ENCODE measurements around the gene BEAN1.
"Not testable (repeated sequence)": the region's sequence is repeated elsewhere in the genome, so short reads cannot be mapped to it uniquely, and the experiment has no call there.

The BEAN1 gene

DNA sequence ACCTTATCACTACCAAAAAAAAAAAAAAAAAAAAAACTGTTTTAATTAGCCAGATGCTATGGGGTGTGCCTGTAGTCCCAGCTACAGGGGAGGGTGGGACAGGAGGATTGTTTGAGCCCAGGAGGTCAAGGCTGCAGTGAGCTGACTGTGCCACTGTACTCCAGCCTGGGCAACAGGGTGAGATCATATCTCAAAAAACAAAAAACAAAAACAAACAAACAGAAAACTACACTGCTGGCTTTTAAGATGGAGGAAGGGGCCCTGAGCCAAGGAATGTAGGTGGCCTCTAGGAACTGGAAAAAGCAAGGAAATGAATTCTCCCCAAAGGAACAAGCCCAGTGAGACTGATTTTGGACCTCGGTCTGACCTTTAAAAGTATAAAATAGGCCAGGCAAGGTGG, 61.4 kb downstream of the BEAN1 start:
- DNase-seq: no peak

GRCh38 chr16:66489385-66489784, 62.3 kb downstream of the BEAN1 start:
- DNase-seq: no peak

- no peak for DNase-seq
Observed at GRCh38 chr16:66489818-66490217, 62.7 kb downstream of the BEAN1 start.

GRCh38 chr16:66490774-66491715, 64.0 kb downstream of the BEAN1 start:
- no peak for DNase-seq

GRCh38 chr16:66491716-66492064, 64.6 kb downstream of the BEAN1 start:
- no peak for DNase-seq

- DNase-seq: no peak
Observed at GRCh38 chr16:66493490-66494401, 66.7 kb downstream of the BEAN1 start.

GRCh38 chr16:66494916-66495315, 67.8 kb downstream of the BEAN1 start:
- DNase-seq: no peak

DNA sequence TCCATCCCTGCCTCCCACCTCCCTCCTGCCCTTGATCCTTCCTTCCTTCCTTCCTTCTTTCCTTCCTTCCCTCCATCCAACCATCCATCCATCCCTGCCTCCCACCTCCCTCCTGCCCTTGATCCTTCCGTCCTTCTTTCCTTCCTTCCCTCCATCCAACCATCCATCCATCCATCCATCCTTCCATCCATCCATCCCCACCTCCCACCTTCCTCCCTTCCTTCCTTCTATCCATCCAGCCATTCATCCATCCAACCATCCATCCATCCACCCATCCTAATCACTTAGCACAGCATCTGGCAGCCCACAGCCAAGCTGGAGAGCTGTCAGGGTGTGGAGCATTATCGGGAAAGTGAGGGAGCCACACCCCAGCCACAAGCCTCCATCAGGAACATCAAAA, 68.3 kb downstream of the BEAN1 start:
- no peak for DNase-seq

DNA sequence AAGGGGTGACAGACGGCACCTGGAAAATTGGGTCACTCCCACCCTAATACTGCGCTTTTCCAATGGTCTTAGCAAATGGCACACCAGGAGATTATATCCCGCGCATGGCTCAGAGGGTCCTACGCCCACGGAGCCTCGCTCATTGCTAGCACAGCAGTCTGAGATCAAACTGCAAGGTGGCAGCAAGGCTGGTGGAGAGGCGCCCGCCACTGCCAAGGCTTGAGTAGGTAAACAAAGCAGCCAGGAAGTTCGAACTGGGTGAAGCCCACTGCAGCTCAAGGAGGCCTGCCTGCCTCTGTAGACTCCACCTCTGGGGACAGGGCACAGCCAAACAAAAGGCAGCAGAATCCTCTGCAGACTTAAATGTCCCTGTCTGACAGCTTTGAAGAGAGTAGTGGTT, 69.1 kb downstream of the BEAN1 start:
- DNase-seq: not testable (repeated sequence)

DNA sequence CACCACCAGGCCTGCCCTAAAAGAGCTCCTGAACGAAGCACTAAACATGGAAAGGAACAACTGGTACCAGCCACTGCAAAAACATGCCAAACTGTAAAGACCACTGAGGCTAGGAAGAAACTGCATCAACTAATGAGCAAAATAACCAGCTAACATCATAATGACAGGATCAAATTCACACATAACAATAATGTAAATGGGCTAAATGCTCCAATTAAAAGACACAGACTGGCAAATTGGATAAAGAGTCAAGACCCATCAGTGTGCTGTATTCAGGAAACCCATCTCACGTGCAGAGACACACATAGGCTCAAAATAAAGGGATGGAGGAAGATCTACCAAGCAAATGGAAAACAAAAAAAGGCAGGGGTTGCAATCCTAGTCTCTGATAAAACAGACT, 70.8 kb downstream of the BEAN1 start:
- not testable (repeated sequence) for DNase-seq

DNA sequence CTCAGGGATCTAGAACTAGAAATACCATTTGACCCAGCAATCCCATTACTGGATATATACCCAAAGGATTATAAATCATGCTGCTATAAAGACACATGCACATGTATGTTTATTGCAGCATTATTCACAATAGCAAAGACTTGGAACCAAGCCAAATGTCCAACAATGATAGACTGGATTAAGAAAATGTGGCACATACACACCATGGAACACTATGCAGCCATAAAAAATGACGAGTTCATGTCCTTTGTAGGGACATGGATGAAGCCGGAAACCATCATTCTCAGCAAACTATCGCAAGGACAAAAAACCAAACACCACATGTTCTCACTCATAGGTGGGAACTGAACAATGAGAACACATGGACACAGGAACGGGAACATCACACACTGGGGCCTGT, 74.5 kb downstream of the BEAN1 start:
- not testable (repeated sequence) for DNase-seq

GRCh38 chr16:66502020-66502913, 75.2 kb downstream of the BEAN1 start:
- DNase-seq: no peak

DNA sequence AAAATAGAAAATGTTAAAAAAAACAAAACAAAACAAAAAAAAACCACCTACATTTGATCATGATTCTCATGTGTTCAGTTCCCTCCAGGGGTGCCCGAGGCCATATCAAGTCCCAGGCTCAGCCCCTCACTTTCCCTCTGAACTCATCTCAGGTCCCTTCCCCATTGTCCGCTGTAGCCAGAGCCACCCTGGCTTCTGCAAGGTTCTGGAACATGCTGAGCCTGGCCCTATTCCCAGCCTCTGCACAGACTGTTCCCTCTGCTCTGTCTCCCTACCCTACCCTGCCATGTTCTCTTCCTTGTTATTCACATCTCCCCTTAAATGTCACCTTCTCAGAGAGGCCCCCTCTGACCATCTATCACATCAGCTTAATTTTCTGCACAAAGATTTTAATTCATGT, 75.9 kb downstream of the BEAN1 start:
- DNase-seq: no peak

- DNase-seq: no peak
Observed at GRCh38 chr16:66503612-66504011, 76.5 kb downstream of the BEAN1 start.

- DNase-seq: no peak
Observed at GRCh38 chr16:66507731-66508239, 80.7 kb downstream of the BEAN1 start.

GRCh38 chr16:66508248-66508913, 81.3 kb downstream of the BEAN1 start:
- DNase-seq: no peak

DNA sequence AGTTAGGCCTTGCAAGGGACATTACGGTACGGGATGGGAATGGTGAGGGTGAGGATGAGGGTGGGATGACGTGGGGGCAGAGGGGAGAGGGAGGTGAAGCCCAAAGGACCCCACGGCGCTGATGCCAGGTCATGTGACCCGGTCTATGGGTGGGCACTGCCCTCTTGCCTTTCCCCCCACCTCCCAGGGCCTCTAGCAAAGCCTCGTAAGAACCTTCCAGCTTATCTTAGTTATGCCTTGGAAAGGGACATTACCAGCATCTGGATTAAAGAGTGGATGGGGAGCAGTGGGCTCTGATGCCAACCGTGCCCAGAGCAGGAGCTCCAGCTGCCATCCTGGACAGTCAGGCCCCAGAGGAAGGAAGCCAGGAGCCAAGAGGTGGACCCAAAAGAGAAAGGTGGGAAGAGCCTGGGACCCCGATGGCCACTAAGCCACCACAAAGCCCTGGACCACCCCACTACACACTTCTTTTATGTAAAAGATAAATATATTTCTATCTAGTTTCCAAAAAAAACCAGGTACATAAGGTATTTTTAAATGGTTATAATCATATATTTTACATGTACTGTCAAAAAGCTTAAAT, 81.9 kb downstream of the BEAN1 start:
- no peak for DNase-seq

DNA sequence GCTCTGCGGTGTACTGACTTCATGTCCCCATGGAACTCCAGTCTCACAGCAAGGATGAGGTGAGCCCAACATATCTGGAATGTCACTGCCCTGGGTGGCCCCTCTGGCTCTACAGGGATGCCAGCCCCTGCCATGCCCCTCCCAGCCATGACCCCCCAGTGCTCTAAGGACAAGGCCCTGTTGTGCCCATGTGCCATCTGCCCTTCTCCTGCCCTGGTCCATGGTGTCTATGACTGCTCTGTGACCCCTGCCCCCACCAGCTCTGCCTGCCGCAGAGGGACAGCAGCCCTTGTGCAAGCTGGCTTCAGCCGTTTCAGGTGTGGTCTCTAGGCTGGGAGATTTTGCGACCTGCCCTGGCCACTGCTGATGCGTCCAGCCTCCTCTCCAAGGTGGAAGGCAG, 82.5 kb downstream of the BEAN1 start:
- no peak for DNase-seq

DNA sequence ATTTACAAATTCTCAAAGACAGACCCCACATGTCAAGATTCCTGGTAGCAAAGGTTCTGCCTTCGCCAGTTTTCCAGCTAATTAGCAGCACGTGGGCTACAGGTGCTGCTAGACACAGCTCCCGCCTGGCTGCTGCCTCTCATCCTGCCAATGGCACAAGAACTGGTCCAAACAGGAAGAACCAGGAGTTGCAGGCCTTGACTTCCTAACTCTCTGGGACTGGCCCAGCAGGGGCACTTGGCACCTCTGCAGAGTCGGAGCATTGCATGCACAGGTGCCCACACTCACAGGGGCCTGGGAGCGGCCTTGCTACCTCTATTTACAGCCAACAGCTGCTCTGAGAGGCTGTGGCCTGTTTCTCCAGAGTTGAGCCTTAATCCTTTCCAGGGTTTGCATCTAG, 83.2 kb downstream of the BEAN1 start:
- DNase-seq: no peak

DNA sequence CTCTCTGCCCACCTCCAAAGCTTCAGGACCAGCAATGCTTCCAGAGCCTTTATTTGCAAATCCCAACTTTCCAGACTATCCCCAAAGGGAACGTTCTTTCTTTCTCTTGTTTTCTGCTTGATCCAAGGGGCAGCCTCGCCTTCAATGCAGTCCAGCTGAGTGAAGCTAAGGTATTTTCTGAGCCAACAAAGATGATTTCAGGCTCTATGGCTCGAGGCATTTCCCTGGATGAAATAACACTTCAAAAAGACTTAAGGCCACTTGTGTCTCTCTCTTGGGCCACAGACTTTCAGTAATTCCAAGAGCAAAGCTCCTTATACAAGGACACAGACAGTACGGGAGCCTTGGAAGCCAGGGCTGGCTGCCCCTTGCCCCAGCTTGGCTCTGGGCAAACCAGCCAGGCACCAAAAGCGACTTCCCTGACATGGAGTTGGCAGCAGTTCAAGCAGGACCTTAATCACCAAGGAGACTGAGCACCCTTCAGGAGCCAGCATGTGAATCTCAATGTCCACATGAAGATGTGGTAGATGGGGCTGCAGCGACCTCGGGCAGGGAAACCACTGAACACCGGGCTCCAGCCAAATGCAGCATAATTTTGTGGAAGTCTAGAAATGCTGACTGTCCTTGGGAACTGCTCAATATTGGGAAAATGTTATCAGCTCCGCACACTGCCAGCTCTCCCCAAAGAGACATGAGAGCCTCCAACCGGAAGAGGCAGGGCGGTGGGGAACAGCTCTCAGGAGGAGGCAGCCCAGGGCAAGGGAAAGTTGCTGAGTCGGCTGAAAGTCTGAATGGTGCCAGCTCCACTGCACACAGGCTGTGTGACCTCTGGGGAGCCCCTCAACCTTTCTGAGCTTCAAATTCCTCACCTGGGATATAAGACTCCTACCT, 83.9 kb downstream of the BEAN1 start:
- no peak for DNase-seq

All from activated CD4-positive, alpha-beta T cell treated with anti-CD3 and anti-CD28 coated beads for 4 hours (primary cell).